KMS-11 (cell line): ENCODE results near the gene ZNF549.
A peak's percentile ranks its signal among the peaks of the same experiment; 100 is the strongest.

Source experiments
- H2AFZ ChIP-seq: fragments of 200-600 bp; sonication (generic); 2 replicates; pipeline ENCODE4 v1.6.1; 2016; ENCODE audit warnings: antibody characterized with exemption, mixed run types, low read depth
- H3K27ac ChIP-seq: fragments of 200-600 bp; sonication (generic); 2 replicates; pipeline ENCODE4 v1.6.1; 2016; ENCODE audit warnings: mild to moderate bottlenecking, mixed run types
- H3K27me3 ChIP-seq: fragments of 200-600 bp; sonication (generic); 2 replicates; pipeline ENCODE4 v1.6.1; 2017; ENCODE audit warnings: mild to moderate bottlenecking, low read depth, mixed run types, moderate library complexity; ENCODE audit not compliant: insufficient read depth
- H3K36me3 ChIP-seq: fragments of 200-600 bp; sonication (generic); 2 replicates; pipeline ENCODE4 v1.6.1; 2017; ENCODE audit warnings: mild to moderate bottlenecking, mixed run types; ENCODE audit not compliant: insufficient read depth
- H3K4me1 ChIP-seq: fragments of 200-600 bp; sonication (generic); 2 replicates; pipeline ENCODE4 v1.6.1; 2016; ENCODE audit warnings: mild to moderate bottlenecking, low read depth, mixed run types; ENCODE audit not compliant: poor library complexity, severe bottlenecking
- H3K4me2 ChIP-seq: fragments of 200-600 bp; sonication (generic); 2 replicates; pipeline ENCODE4 v1.7.0; 2016; ENCODE audit warnings: mild to moderate bottlenecking, mixed run types
- H3K4me3 ChIP-seq: fragments of 200-600 bp; sonication (generic); IDR thresholded peaks from 2 replicates; pipeline ENCODE4 v1.6.1; 2017; ENCODE audit warnings: low read depth, low read length, mixed read lengths; ENCODE audit not compliant: insufficient read depth
- H3K79me2 ChIP-seq: fragments of 200-600 bp; sonication (generic); 2 replicates; pipeline ENCODE4 v1.6.1; 2016; ENCODE audit warnings: low read depth, mixed run types; ENCODE audit not compliant: insufficient read depth
- H3K9ac ChIP-seq: fragments of 200-600 bp; sonication (generic); 2 replicates; pipeline ENCODE4 v1.6.1; 2016; ENCODE audit warnings: mild to moderate bottlenecking, mixed run types
- H4K20me1 ChIP-seq: fragments of 200-600 bp; sonication (generic); 2 replicates; pipeline ENCODE4 v1.6.1; 2016; ENCODE audit warnings: mild to moderate bottlenecking, mixed run types; ENCODE audit not compliant: insufficient read depth
- CTCF ChIP-seq: fragments of 200-600 bp; sonication (generic); conservative IDR thresholded peaks from 2 replicates; pipeline ENCODE4 v1.6.1; 2017; ENCODE audit warnings: low read depth, mild to moderate bottlenecking, antibody characterized with exemption, low read length, moderate library complexity, mixed read lengths

Gene ZNF549

GRCh38 chr19:57587529-57587928 is 60.4 kb downstream of the ZNF549 start:
- Histone ChIP-seq H3K36me3 (no peaks in the 10 kb centered on the region), H3K4me2 (no peak overlapping the region)

GRCh38 chr19:57599377-57599760 is 72.2 kb downstream of the ZNF549 start:
- no peaks in the 10 kb centered on the region for H3K27me3 ChIP-seq
- H3K27ac ChIP-seq = no peak overlapping the region
- no peaks in the 10 kb centered on the region for H4K20me1 ChIP-seq
- H3K4me1 ChIP-seq = no peaks in the 10 kb centered on the region
- peak overlapping the region; percentile 76 for H2AFZ ChIP-seq
- peak overlapping the region; percentile 57; the same call in 1 of the 2 replicates for H3K4me2 ChIP-seq
- H3K36me3 ChIP-seq = no peaks in the 10 kb centered on the region
- no peak overlapping the region for H3K4me3 ChIP-seq
- no peaks in the 10 kb centered on the region for H3K79me2 ChIP-seq
- no peak overlapping the region for H3K9ac ChIP-seq
- TF ChIP-seq CTCF = no peak

More at GRCh38 chr19:57587529-57587928, 60.4 kb downstream of the ZNF549 start:
- Histone ChIP-seq H3K4me3 (no peak overlapping the region), H4K20me1 (no peaks in the 10 kb centered on the region), H3K27me3 (no peaks in the 10 kb centered on the region), H3K4me1 (no peaks in the 10 kb centered on the region), H3K27ac (no peak overlapping the region), H2AFZ (no peak overlapping the region), H3K79me2 (no peaks in the 10 kb centered on the region), H3K9ac (no peak overlapping the region)
- TF ChIP-seq CTCF = no peak

- Histone ChIP-seq H3K9ac (no peak within 1 kb of the TSS), H2AFZ (peak within 1 kb of the TSS; percentile 76), H3K27me3 (no peaks in the 10 kb centered on the region), H3K36me3 (no peaks in the 10 kb centered on the region), H3K4me1 (no peaks in the 10 kb centered on the region), H3K4me2 (peak within 1 kb of the TSS; percentile 57; the same call in 1 of the 2 replicates), H3K79me2 (no peaks in the 10 kb centered on the region), H4K20me1 (no peaks in the 10 kb centered on the region), H3K4me3 (no peak within 1 kb of the TSS), H3K27ac (no peak within 1 kb of the TSS)
- no peak for TF ChIP-seq CTCF
Observed at GRCh38 chr19:57599761-57600383, 72.7 kb downstream of the ZNF549 start, which contains the start of gene ZNF530. ZNF530 (plus strand) TSS chr19:57599885; CDS start chr19:57604346, 4,461 bp downstream.

- no peaks in the 10 kb centered on the region for H3K79me2 ChIP-seq
Observed at GRCh38 chr19:57606931-57607330, 79.8 kb downstream of the ZNF549 start.

More at GRCh38 chr19:57606931-57607330, 79.8 kb downstream of the ZNF549 start:
- Histone ChIP-seq H3K4me2 (no peak overlapping the region), H3K4me3 (no peak overlapping the region), H4K20me1 (no peaks in the 10 kb centered on the region), H3K36me3 (no peaks in the 10 kb centered on the region), H2AFZ (no peak overlapping the region), H3K27me3 (no peaks in the 10 kb centered on the region), H3K9ac (no peak overlapping the region), H3K4me1 (no peaks in the 10 kb centered on the region), H3K27ac (no peak overlapping the region)
- TF ChIP-seq CTCF = no peak
